Ammon's horn (tissue), 1 donor: Measurements from ENCODE around the gene ZNF320.
A peak's percentile ranks its signal among the peaks of the same experiment; 100 is the strongest.
"Not testable (repeated sequence)": the region's sequence is repeated elsewhere in the genome, so short reads cannot be mapped to it uniquely, and the experiment has no call there.

ENCODE experiments used
- DNase-seq: peaks from one replicate; pipeline ENCODE4 v3.0.0-alpha.2; 2016; ENCODE audit warnings: low spot score

Gene ZNF320

GRCh38 chr19:52897138-52897935, at the start of gene ZNF320:
Gene ZNF320, minus strand, starts transcription at chr19:52897635. Its CDS starts 7,380 bp downstream, at chr19:52890255.
- DNase-seq: peak; percentile 98

GRCh38 chr19:52946322-52947310, 49.2 kb upstream of the ZNF320 start:
- DNase-seq: no peak

GRCh38 chr19:52945652-52946321, 48.4 kb upstream of the ZNF320 start:
- no peak for DNase-seq

GRCh38 chr19:52944703-52945493, 47.5 kb upstream of the ZNF320 start:
- DNase-seq: not testable (repeated sequence)

- DNase-seq: no peak
These were observed 46.6 kb upstream of the ZNF320 start for GRCh38 chr19:52943884-52944643.

DNA sequence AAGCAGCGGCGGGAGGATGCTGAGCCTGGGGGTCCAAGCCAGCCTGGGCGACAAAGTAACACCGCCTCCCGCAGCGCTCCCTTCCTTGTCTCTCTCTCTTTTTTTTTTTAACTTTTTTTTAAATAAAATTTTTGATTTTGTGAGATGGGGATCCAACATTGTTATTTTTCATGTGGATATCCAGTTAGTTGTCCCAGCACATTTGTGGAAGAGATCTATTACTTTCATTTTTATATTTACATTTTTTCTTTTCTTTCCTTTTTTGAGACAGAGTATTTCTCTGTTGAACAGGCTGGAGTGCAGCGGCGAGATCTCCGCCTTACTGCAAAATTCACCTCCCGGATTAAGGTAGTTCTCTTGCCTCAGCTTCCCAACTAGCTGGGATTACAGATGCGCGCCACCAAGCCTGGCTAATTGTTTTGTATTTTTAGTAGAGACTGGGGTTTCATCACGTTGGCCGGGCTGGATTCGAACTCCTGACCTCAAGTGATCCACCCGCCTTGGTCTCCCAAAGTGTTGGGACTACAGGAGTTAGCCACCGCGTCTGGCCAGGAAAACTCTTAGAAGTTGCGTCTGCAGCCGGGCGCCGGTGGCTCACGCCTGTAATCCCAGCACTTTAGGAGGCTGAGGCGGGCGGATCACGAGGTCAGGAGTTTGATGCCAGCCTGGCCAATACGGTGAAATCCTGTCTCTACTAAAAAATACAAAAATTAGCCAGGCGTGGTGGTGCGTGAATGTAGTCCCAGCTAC, 45.9 kb upstream of the ZNF320 start:
- DNase-seq: no peak

- DNase-seq: peak; percentile 86
These were observed 45.1 kb upstream of the ZNF320 start for GRCh38 chr19:52942386-52943133.

DNA sequence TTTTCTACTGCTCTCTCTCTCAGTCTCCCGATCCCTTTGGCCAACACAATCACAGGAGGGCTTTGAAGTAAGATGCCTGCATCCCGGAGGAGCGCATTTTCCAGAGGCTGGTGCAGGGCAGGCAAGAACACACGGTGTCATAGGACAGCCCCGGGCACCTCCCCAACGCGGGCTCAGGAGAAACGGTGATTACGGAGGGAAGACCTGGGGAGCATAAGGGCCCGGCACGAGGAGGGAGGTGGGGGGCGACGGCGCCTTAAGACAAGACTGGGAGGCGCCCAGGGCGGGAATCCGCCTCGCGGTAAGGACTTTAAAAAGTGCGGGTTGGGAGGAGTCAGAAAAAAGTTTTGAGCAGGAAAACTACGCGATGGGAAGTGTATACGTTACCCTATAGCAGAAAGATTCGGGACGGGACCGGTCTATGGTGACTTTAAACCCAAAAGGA, 44.5 kb upstream of the ZNF320 start:
- DNase-seq: no peak

- DNase-seq: not testable (repeated sequence)
These were observed 44.1 kb upstream of the ZNF320 start for GRCh38 chr19:52941523-52941922.

DNA sequence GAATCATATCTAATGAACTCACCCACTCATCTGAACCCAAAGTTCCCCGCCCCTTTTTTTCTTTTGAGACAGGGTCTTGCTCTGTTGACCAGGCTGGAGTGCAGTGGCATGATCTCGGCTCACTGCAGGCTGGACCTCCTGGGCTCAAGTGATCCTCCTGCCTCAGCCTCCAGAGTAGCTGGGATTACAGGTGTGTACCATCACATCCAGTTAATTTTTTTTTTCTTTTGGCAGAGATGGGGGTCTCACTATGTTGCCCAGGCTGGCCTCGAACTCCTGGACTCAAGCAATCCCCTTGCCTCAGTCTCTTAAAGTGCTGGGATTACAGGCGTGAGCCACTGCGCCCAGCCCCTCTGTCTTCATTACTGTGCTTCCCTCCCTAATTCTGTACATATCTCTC, 43.5 kb upstream of the ZNF320 start:
- not testable (repeated sequence) for DNase-seq

- no peak for DNase-seq
These were observed 41.3 kb upstream of the ZNF320 start for GRCh38 chr19:52938761-52939160.

GRCh38 chr19:52936954-52937325, 39.5 kb upstream of the ZNF320 start:
- DNase-seq: no peak

GRCh38 chr19:52936151-52936953, 38.9 kb upstream of the ZNF320 start:
- peak; percentile 31 for DNase-seq

- no peak for DNase-seq
These were observed 38.0 kb upstream of the ZNF320 start for GRCh38 chr19:52935434-52935833.

DNA sequence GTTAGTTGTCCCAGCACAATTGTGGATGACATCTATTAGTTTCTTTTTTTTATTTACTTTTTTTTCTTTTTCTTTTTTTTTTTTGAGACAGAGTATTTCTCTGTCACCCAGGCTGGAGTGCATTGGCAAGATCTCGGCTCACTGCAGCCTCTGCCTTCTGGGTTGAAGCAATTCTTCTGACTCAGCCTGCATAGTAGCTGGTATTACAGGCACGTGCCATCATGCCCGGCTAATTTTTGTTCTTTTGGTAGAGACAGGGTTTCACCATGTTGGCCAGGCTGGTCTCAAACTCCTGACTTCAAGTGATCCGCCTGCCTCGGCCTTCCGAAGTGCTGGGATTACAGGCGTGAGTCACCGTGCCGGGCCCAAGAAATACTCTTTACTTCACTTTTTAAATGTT, 27.2 kb upstream of the ZNF320 start:
- not testable (repeated sequence) for DNase-seq

GRCh38 chr19:52923778-52924593, 26.6 kb upstream of the ZNF320 start:
- peak; percentile 45 for DNase-seq
